ENCODE data around the gene ERN2.

ERN2 gene

GRCh38 chr16:23712976-23713375 is at the start of gene ERN2:
ERN2 (minus strand) TSS chr16:23713222; CDS start chr16:23713187, 35 bp downstream.
- no peaks in the 10 kb centered on the region for H3K9me2 ChIP-seq (replicated peaks; ENCODE audit: low read depth, low read length)
- H3K9me3 ChIP-seq (ENCODE audit: insufficient read depth, low read depth, low read length) = no peaks in the 10 kb centered on the region
- H3K4me2 ChIP-seq (ENCODE audit: low read depth, low read length, poor library complexity, severe bottlenecking) = no peak within 1 kb of the TSS
- H3K4me1 ChIP-seq (ENCODE audit: insufficient read depth, low read length, poor library complexity, severe bottlenecking) = no peaks in the 10 kb centered on the region
- H4K20me1 ChIP-seq (ENCODE audit: insufficient read depth, low read length, poor library complexity, severe bottlenecking) = no peaks in the 10 kb centered on the region
- no peak within 1 kb of the TSS for H2AFZ ChIP-seq (ENCODE audit: low read length)
- no peak within 1 kb of the TSS for H3K9ac ChIP-seq (ENCODE audit: low read depth, low read length, poor library complexity, severe bottlenecking)
- H3K27me3 ChIP-seq (ENCODE audit: insufficient read depth, low read length, poor library complexity, severe bottlenecking) = no peaks in the 10 kb centered on the region
- no peaks in the 10 kb centered on the region for H3F3A ChIP-seq (ENCODE audit: low read depth)
- no peak within 1 kb of the TSS for H3K4me3 ChIP-seq (ENCODE audit: low read length, poor library complexity, severe bottlenecking)
- H3K79me2 ChIP-seq (ENCODE audit: insufficient read depth, low read length) = no peaks in the 10 kb centered on the region
- TF ChIP-seq EZH2phosphoT487 (IDR thresholded peaks at IDR 0.05; ENCODE audit: borderline replicate concordance) (no peak), CTCF (conservative IDR thresholded peaks at IDR 0.05; ENCODE audit: low read length) (no peak)
- no peaks in the 10 kb centered on the region for H3K36me3 ChIP-seq (ENCODE audit: insufficient read depth, low read length)

GRCh38 chr16:23757937-23758619 is 45.1 kb upstream of the ERN2 start:
- Histone ChIP-seq H3K4me2 (ENCODE audit: low read depth, low read length, poor library complexity, severe bottlenecking) (no peak overlapping the region), H3K9me3 (ENCODE audit: insufficient read depth, low read depth, low read length) (no peaks in the 10 kb centered on the region), H3K4me1 (ENCODE audit: insufficient read depth, low read length, poor library complexity, severe bottlenecking) (no peaks in the 10 kb centered on the region), H2AFZ (ENCODE audit: low read length) (no peak overlapping the region), H3K4me3 (ENCODE audit: low read length, poor library complexity, severe bottlenecking) (no peak overlapping the region), H3K36me3 (ENCODE audit: insufficient read depth, low read length) (no peaks in the 10 kb centered on the region), H3F3A (ENCODE audit: low read depth) (no peaks in the 10 kb centered on the region), H3K79me2 (ENCODE audit: insufficient read depth, low read length) (no peaks in the 10 kb centered on the region), H4K20me1 (ENCODE audit: insufficient read depth, low read length, poor library complexity, severe bottlenecking) (no peaks in the 10 kb centered on the region), H3K27me3 (ENCODE audit: insufficient read depth, low read length, poor library complexity, severe bottlenecking) (no peaks in the 10 kb centered on the region), H3K9ac (ENCODE audit: low read depth, low read length, poor library complexity, severe bottlenecking) (no peak overlapping the region), H3K9me2 (replicated peaks; ENCODE audit: low read depth, low read length) (no peaks in the 10 kb centered on the region)
- no peak for TF ChIP-seq EZH2phosphoT487 (IDR thresholded peaks at IDR 0.05; ENCODE audit: borderline replicate concordance)
- no peak for TF ChIP-seq CTCF (conservative IDR thresholded peaks at IDR 0.05; ENCODE audit: low read length)

GRCh38 chr16:23757116-23757515 is 44.1 kb upstream of the ERN2 start:
- H3K4me2 ChIP-seq (ENCODE audit: low read depth, low read length, poor library complexity, severe bottlenecking) = no peak overlapping the region
- H3K36me3 ChIP-seq (ENCODE audit: insufficient read depth, low read length) = no peaks in the 10 kb centered on the region
- H3K4me3 ChIP-seq (ENCODE audit: low read length, poor library complexity, severe bottlenecking) = no peak overlapping the region
- H3K4me1 ChIP-seq (ENCODE audit: insufficient read depth, low read length, poor library complexity, severe bottlenecking) = no peaks in the 10 kb centered on the region
- H2AFZ ChIP-seq (ENCODE audit: low read length) = no peak overlapping the region
- TF ChIP-seq EZH2phosphoT487 (IDR thresholded peaks at IDR 0.05; ENCODE audit: borderline replicate concordance) (no peak), CTCF (conservative IDR thresholded peaks at IDR 0.05; ENCODE audit: low read length) (no peak)
- no peaks in the 10 kb centered on the region for H3F3A ChIP-seq (ENCODE audit: low read depth)
- no peaks in the 10 kb centered on the region for H3K9me2 ChIP-seq (replicated peaks; ENCODE audit: low read depth, low read length)
- H3K9me3 ChIP-seq (ENCODE audit: insufficient read depth, low read depth, low read length) = no peaks in the 10 kb centered on the region
- H3K9ac ChIP-seq (ENCODE audit: low read depth, low read length, poor library complexity, severe bottlenecking) = no peak overlapping the region
- no peaks in the 10 kb centered on the region for H3K79me2 ChIP-seq (ENCODE audit: insufficient read depth, low read length)
- H4K20me1 ChIP-seq (ENCODE audit: insufficient read depth, low read length, poor library complexity, severe bottlenecking) = no peaks in the 10 kb centered on the region
- H3K27me3 ChIP-seq (ENCODE audit: insufficient read depth, low read length, poor library complexity, severe bottlenecking) = no peaks in the 10 kb centered on the region

Measured in Loucy (cell line).